Hematopoietic multipotent progenitor cell treated with erythropoietin and hydrocortisone succinate and interleukin-3 and kit ligand, for 17 days (in vitro differentiated cells): ENCODE data around the gene GAD2.

ENCODE experiments used
- DNase-seq: peaks from one replicate; pipeline ENCODE4 v3.0.0-alpha.2; 2015; ENCODE audit warnings: low spot score

Gene GAD2

DNA sequence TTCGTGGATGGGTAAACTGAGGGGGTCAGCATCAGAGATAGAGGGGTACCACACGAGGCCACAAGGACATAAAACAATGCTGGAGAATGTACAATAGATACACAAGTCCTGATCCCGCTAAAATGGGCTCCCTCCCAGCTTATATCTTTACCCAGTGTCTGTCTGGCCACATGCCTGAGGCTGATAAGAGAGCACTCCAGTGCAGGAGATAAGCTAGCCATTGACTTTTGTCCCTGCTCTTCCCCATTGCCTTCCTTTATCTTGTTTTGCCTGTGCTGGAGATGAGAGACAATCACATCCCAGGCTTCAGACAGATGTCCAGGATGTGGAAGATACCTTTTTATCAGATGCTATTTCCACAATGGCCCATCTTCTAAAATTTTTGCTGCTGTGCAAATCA is 6.0 kb downstream of the GAD2 start:
- DNase-seq: no peak

DNA sequence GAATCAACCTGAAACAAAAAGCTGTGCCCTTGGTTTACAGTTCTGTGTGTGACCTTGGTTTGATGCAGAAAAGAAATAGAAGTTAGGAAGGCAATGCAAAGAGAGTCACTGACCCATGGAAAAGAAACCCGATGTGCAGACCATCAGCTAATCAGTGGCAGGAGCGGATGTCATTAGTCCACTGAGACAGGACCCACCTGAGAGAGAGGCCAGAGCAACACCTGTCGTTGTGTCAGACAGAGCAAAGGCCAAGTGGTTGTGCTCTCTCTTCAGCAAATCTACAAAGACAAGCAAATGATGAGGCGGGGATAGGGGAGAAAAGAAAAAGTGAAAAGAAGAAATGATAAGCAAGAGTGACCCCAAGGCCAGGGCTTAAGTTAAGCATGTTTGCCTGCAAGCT is 8.7 kb downstream of the GAD2 start:
- DNase-seq: no peak

DNA sequence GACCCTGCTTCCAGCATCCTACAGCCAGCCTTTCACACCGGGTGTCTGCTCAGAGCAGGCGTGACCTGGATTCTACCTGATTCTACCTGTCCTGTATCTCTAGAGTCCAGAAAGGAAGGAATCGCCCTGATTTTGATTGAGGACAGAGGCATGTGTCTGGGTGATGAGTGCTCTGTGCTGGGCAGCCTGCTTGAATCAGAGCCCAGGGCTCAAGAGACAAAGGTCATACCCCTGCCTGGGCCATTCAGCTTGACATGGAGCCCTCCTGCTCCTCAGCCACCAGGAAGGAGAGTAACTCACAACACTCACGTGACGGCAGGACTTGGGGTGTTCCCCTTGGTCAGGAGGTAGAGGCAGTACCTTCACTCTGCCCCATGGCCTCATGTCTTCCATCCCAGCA is 11.2 kb downstream of the GAD2 start:
- no peak for DNase-seq

DNA sequence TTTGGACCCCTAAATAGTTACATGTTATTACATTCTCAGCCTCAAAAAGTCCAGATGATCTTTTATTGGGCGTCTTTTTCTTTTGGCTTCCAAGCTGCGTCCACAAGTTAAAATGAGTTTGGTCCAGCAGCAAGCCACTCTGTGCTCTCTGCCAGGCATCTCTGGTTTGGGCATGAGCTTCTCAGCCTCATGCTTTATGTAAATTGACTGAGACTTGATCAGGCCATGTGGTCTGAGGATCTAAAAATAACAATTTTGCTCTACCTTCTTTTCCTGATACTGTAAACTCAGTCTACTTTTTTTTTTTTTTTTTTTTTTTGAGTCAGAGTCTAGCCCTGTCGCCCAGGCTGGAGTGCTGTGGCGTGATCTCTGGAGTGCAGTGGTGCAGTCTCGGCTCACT is 15.6 kb downstream of the GAD2 start:
- DNase-seq: no peak

DNA sequence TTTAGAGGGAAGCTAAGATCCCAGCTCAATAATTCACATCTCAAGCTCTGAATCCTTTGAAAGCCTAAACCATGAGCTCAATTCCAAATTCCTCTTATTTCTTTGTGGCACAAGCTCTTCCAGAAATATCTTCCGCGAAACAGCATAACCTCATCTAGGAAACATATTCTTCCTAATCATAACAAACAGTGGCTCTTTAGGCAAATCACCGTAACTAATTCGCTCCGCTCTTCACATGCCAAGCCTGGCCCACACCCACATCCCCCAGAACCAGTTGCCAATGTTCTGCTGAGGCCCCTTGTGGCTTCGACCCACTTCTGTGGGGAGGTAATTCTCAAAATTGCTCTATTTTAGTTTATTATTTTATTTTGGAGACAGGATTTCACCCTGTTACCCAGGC is 19.2 kb downstream of the GAD2 start:
- DNase-seq: no peak

DNA sequence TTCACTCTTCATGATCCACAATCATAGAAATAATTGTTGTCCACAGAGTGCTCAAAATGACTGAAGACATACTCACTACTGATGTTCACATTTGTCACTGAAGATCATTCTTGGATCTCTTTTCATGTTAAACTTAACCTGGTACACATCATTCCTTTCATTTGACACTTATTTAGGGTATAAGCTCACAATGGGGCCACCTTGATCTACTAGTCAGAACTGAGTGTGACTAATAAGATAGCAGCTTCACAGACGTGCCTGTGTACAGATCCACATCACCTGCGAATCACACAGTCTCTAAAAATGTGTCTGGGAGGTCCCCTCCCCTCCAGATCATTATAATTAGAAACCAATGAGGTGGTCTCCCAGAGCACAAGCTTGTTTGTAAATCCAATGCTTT is 21.8 kb downstream of the GAD2 start:
- DNase-seq: no peak

DNA sequence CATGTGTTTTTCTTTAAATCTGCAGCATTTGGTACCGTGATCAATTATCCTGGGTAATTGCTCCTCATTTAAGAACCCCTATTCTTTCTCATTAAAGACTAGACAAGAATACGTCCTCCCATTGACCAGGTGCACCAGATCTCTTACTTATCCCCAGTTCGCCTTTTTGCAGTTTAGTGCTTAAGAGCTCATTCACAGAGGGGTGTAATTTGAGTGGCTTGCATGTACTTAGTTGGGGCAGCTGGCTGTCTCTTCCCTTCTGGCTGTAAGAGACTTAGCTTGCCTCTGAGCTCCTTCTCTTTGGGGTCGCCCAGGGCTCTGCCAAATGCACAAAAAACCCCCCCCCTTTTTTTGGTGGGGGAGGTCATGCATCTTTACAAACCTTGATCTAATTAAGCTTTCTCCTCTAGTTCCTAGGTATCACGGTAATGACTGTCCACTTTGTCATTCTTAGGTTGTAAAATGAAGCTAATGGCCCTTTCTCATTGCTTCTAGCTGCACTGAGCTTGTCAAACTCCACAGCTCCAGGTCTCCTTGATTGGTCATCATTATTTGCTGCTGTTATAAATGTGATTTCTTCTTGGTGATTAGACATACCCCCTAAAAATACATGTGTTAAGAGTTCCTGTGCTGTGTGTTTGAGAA is 26.3 kb downstream of the GAD2 start:
- DNase-seq: no peak

DNA sequence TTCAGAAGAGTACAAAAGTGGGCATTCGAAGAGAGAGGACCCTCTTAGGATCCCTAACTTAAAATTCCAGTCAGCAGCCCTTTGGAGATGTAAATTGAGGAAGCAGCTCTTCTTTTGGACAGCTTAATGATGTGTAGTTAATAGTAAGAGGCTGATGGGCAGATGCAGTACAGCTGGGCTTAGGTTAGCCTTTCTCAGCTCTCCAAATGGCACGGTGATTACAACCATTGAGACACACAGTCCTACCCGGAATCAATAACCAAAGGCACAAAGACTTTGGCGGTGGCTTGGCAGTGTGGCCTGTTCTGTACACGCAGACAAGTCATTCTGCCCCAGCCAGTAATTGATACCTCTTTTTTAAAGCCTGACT is 26.8 kb downstream of the GAD2 start:
- no peak for DNase-seq

DNA sequence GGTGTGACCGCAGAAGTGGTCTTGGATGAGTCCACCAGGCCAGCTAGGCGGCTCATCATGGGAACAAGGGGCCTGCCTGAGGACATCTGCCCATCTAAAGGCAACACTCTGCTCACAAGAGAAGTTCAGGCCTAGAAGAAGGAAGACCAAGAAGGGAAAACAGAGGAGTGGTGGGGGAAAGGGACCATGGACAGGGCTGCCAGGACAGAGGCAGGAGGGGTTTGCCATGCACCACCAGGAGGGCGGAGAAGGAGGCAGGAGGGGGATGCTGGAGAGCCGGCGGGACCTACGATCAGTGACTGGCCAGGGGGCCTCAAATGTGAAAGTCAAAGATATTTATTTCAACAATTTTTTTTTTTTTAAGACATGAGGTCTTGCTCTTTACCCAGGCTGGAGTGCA is 33.1 kb downstream of the GAD2 start:
- no peak for DNase-seq

DNA sequence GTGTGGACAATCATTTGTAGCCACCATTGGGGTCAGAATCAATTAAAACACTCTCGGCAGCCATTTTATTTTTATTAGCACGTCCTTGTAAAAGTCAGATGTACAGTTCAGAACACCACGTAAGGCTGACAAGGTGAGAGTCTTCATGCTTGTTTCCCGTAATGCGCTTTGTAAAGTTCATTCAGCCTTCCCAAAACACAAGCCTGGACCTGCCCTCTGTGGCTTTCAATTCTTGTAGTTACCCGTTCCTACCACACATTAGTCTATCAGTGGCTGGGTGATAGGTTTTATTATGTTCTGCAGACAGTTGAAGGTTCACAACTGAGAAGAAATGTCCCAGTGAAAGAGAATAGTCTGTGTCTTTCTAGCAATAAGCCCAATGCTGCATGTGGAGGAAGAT is 35.4 kb downstream of the GAD2 start:
- no peak for DNase-seq

DNA sequence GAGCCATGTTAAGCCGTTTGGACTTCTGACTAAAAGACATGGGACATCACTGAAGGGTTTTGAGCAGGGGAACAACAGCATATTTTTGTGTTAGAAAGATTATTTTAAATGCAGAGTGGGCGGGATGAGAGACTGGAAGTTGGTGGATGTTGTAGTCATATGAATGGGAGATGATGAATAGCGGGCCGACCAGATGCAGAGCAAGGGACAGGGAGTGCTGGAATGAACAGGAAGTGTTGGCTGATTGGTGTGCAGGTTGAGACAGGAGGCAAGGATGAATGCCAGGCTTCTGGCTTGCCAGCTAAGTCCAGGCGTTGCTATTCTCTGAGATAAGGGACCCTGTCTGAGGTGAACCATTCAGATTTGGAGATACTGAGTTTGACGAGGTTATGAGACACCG is 38.0 kb downstream of the GAD2 start:
- no peak for DNase-seq

DNA sequence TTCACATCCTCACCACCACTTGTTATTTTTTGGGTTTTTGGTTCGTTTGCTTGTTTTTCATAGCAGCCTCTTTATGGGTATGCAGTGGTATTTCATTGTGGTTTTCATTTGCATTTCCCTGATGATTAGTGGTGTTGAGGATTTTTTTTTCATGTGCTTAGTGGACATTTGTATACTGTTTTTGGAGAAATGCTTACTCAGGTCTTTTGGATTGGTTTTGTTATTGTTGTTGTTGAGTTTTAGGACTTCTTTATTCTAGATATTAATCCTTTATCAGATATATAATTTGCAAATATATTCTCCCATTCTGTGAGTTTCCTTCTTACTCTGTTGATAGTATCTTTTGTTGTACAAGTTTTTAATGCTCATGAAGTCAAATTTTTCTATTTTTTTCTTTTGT is 42.8 kb downstream of the GAD2 start:
- no peak for DNase-seq

DNA sequence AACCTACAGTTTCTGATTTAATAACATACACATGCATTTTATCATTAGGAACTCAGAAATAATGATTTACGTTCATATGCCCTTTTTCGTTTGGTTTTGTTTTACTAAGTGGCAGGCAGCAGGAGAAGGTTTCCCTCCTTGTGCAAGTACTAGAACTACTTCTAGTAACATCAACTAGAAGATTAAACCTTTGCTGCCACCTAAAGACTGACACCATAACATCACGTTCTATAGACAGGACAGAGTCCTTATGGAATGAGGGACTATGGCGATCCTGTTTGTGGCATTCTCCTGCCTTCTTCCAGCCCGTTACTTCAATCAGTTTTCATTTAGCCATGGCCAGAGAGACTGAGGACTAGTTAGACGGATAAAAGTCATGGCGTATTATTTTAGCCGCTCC is 53.2 kb downstream of the GAD2 start:
- no peak for DNase-seq

DNA sequence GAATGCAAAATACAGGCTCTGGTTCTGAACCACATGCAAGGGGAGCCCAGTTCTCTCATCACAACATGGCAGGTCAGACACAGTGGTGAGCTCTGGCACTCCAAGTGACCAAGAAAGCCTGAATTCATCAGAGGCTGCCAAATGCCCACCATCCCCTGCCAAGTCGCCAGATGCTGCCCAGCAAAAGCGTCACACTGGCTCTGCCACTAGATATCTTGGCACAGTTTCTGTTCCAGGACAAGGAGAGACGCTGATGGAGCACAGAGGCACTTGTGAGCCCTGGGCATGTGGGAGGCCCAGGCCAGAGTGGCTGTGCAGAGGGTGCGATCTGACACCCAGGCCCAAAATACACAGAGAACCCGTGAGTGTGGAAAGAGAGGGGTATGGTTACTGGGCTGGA is 57.8 kb downstream of the GAD2 start:
- no peak for DNase-seq

DNA sequence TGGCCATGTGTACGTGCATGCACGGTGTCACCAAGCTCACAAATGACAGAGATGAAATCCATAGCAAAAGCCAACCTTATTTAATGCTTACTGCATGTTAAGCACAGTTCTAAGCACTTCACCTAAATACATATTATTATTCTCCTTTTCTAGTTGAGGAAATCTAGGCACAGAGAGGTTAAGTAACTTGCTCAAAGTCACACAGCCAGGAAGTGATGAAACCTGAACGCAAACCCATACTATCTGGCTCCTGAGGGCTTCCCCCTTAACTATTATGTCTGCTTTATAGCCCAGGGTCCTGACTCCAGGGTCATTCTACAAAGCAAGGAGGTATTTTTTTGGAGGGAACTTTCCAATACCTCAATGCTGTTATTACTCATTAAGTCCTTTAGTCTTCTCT is 61.7 kb downstream of the GAD2 start:
- DNase-seq: no peak

DNA sequence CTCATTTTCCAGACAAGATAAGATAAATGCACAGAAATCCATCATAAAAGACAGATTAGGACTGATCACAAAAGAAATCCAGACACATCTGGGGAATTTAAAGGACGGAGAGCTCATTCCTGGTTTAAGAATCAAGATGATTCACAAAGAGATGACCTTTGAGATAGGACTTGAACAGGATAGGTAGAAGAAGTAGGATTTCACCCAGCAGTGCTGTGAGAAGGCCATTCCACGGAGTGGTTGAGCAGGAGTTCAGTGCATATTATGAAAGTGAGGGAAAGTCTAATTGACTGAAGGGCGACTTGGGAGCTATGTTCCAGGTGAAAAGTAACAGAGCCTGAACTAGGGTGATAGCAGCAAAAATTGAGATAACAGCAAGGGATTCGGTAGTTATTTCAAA is 73.7 kb downstream of the GAD2 start:
- DNase-seq: no peak

DNA sequence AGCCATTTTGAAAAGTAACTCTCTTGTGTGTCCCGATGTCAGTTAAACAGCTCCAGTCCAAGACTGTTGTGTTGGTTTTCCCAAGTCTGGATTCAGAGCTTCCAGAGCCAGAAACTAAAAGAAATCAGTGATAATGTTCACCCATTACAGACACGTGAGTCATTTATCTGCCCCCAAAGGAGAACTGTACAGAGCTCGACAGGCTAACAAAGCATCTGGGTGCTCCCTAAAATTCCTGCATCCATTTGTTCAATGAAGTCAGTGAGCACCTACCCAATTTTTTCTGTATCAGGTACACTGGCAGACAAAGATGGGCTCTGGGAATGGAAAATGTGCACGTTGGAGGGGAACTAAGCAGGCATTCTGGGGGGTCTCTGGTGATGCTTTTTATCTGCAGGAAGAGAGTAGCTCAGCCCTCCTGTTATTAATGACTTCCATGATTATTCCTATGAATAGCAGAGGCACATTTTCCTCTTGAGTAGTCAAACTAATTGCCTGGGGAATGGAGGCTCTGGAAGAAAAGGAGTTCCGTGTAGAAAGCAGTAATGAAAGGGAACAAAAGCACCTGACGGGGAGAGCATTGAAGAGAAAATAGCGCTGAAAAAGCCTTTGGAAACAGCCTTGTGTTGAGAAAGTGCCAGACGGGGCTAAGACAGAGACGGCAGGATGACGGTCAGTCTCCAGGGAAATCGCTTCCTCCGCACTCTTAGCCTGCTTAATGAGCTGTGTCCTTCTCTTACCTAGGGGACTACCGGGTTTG is 75.3 kb downstream of the GAD2 start:
- DNase-seq: no peak

DNA sequence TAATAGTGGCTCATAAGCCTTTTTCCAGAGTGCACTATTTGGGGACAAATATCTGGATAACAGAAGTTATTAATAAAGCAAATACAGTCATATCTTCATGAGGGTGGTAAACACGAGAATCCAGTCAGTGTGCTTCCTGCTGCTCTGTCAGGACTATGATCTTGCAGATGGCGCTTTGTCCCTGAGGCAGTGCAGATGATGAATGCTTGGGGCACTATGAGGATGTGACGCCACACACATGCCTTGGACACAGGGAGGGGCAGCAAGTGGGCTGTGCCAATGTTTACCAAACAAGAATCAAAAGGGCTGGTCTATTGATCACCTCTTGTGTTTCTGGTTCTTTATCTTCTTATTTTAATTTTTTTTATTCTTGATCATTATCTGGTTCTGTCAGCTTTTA is 79.8 kb downstream of the GAD2 start:
- no peak for DNase-seq

DNA sequence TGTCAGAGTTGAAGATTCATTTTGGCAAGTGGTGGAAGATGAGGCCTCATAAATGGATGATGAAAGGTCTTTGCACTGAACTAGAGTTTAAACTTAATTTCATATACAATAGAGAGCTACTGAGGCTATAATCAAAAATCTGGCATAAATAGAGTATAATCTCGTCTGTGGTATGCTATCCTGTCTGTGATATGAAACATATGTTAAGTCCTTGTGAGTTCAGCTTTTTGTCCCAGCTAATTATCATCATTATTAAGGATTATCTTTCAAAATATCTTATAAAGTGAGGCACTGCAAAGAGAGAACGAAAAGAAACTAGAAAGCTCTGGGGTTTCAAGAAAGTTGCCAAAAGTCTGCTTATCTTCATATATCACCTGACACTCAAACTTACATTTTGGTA is 83.4 kb downstream of the GAD2 start:
- no peak for DNase-seq

DNA sequence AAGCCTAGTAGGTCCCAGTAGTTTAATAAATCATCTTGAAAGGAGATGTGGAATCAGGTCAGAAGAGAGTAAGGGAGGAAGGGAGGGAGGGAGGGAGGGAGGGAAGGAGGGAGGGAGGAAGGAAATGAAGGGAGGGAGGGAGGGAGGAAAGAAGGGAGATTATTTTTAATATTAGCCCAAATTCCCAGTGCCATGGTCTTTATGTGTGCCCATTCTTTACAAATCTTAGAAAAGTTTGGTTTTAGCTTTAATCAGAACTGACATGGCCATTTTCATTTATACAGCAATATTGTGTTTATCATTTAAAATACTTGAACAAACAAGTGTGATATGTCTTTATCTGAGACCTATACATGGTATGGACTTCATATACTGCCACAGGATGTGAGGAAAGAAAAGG is 86.8 kb downstream of the GAD2 start:
- no peak for DNase-seq

DNA sequence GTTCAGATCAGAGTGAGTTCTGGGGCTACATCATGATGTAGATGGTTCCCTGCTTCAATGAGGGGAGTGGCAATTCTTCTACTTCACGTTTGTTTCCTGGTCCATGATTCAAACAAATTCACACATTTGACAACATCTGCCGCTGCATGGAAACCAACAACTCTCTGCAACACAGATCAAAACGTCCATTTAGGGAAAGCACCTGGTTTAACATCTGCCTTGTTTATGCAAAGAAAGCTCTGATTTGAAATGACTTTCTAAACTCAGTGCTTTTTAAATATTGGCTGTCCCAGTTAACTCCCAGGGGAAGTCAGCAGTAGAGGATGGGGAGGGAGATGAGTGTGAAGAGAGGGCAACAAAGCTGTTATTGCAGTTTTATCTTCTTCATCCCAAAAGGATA is 93.8 kb downstream of the GAD2 start:
- DNase-seq: no peak

DNA sequence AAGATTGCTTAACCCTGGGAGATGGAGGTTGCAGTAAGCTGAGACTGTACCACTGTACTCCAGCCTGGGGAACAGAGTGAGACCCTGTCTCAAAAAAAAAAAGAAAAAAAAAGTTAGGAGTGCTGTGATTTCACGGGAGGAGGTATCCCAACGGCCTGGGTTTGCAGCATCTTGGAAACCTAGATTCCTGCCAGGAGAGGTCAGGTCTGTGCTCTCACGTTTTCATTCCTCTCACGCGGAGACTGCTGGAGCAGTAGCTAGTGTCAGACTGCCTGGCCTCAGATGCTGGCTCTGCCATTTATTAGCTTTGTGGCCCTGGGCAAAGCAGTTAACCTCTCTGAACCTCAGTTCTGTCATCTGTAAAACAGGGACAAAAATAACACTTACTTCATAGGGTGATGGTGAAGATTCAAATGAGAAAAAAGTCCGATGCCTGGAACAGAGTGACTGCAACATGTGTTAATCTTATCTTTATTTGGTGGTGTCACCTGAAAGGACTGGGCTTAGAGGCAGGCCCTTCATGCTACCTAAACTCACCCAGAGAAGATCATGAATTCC is 94.9 kb downstream of the GAD2 start:
- no peak for DNase-seq

DNA sequence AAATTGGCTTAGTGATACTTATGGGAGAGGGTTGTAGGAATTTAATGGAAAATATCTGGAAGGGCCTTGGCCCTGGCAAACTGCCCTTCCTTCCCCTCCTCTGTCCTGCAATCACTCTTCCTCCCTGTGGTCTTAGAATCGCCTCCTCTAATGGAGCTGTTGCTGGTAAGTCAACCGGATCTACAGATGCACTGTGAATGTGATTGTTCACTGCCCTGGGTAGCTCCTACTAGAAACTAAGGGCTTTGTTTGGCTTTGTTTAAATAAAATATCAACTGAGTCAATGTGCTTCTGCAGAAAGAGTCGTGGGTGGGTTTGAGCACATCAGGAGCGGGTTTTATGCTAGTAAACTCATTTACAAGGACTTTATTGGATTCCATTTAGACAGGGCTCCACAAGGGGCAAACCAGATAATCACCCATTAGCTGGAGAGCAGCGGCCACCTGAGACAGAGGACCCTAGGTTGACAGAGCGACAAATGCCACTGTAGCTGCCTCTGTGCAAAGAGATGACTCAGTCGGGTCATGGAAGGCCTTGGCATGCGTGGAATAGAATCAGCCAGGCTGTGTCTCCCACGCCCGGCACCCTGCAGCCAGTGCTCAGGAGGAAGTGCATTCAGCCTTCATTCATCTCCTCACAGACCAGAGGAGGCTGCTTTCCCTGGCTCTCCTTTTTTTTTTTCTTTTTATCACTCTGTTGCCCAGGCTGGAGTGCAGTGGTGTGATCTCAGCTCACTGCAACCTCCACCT is 97.9 kb downstream of the GAD2 start:
- DNase-seq: no peak
